ENCODE measurements around the gene BTBD16.

The BTBD16 gene

DNA sequence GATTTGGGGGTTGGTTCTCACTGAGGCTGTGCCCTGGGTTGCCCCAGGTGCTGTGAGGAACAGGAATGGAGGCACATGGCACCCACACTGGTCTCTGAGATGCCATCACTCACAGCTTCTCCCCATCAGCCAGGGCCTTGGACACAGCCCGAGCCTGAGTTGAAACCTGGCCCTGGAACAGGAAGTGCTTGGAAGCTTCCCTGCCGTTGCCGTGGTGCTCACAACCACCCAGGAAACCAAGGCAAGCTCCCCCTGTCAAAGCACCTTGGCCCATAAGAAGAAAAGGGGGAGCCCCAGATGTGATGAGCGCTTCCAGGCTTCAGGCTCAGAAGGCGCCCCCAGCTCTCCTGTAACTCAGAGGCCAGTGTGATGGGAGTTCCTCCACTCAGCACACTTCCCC lies at the start of gene BTBD16:
BTBD16 (plus strand) TSS at position 221 of the 400 bp plus-strand sequence. CDS start 3,786 bp downstream, outside the sequence.
- no peak for DNase-seq

DNA sequence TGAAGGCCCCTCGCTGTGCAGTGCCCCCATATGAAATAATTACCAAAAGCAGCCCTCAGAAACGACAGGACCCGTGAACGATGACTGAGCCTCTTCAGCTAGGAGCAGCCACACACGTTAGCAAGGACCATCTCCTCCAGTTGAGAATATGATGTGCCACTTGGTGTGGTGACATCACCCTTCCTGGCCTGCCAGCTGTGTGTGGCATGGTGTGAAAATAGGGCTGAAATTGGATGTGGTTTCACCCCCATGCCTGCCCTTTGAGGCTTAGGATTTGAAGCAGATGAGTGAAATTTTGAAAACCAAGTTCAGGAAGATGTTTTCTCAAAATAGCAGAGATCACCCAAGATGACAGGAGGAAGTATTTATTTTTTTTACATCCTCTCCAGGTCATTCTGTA lies 49.1 kb upstream of the BTBD16 start:
- no peak for DNase-seq

DNA sequence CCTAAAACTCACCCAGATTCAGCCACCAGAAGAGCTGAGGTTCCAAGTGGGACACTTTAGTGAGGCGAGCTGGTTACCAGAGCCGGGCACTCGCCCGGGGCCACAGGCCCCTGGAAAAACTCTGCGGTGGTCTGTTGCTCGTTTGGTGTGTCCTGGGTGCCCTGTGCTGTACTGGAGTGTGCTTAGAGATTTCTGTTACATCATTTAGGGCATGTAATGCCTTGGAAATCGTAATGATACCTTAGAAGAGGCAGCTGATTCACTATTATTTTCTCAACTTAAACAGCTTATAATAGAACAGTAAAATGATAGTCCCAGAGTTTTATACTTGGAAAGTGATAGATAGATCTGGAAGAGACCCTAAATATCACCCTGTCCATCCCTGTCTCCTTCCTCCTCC lies 48.5 kb upstream of the BTBD16 start:
- DNase-seq: no peak

GRCh38 chr10:122224159-122224558 lies 46.9 kb upstream of the BTBD16 start:
- no peak for DNase-seq

GRCh38 chr10:122225330-122225729 lies 45.8 kb upstream of the BTBD16 start:
- peak; percentile 74 for DNase-seq

GRCh38 chr10:122227754-122228153 lies 43.3 kb upstream of the BTBD16 start:
- DNase-seq: no peak

DNA sequence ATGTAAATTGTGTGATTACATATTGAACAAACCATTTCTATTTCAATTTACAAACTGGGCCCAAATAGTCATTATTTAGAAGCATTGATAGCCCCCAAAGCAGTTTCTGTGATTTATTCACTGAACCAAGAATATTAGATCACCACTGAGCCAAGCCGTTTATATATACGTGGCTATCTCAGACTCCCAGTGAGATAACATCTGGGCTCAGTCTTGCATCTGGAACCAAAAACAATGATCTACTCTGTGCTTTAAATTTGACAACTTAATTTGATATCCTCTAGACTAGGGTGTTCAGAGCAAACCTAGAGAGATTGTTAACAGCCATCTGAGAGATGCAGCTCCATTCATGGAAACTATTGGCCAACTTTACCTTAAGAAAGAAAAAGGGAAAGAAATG lies 41.4 kb upstream of the BTBD16 start:
- DNase-seq: no peak

DNA sequence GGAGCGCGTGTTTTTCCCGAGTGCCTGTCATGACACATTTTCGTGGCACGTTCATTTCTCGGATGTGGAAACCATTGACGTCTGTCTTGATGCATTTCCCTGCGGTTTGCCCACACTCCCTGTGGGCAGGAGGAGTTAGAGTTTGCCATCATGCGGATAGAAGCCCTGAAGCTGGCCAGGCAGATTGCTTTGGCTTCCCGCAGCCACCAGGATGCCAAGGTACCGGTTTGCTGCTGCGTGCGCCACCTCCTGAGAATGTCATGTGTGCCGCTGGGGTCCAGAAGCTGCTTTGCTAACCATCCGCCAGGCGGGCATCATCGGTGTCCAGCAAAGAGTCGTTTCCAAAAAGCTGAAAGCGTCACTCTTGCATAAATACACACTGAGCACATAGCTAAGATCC lies 40.9 kb upstream of the BTBD16 start:
- no peak for DNase-seq

GRCh38 chr10:122232769-122233168 lies 38.3 kb upstream of the BTBD16 start:
- no peak for DNase-seq

DNA sequence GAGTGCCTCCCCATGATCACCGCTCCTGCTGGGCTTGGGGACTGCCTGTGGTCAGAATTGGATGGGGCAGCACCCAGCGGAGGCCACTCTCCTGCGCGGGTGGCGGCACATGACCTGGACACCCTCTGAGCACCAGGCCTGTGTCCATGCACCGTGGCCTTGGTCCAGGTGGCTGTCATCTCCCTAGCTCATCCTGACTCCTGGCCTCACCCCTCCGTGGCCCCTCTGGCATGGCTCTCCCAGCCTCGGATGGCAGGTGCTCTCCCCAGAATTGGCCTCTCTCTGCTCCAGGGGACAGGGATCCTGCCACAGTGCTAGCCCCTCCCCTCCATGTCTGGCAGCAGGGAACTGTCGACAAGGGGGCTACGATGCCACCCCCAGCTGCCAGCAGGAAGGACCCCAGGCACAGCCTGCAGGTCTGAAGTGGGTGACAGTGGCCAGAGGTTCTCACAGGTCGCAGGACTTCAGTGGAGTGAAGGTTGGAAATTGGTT lies 37.2 kb upstream of the BTBD16 start:
- DNase-seq: no peak

DNA sequence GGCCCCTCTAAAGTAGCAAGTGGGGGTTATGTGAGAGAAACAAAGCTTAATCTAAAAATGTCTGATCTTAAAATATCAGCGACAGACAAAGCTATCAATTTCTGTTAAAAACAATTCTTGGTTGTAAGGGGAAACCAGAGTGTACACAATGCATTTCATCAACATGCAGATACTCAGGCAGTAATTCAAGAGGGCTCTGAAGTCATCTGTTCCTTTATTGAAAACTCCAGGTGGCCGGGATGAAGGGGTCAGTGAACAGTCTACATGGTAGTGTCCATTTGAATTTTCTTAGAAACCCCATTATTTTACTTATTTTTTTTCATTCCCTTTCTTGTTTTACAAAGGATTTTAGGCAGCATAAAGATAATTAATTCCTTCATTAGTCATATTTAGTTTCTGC lies 36.7 kb upstream of the BTBD16 start:
- no peak for DNase-seq

- DNase-seq: peak; percentile 2
These were observed 34.3 kb upstream of the BTBD16 start for GRCh38 chr10:122236690-122237306.

GRCh38 chr10:122237331-122237990 lies 33.6 kb upstream of the BTBD16 start:
- DNase-seq: no peak

GRCh38 chr10:122239578-122240257 lies 31.4 kb upstream of the BTBD16 start:
- DNase-seq: no peak

GRCh38 chr10:122240401-122240800 lies 30.7 kb upstream of the BTBD16 start:
- DNase-seq: no peak

GRCh38 chr10:122241836-122242235 lies 29.3 kb upstream of the BTBD16 start:
- DNase-seq: no peak

DNA sequence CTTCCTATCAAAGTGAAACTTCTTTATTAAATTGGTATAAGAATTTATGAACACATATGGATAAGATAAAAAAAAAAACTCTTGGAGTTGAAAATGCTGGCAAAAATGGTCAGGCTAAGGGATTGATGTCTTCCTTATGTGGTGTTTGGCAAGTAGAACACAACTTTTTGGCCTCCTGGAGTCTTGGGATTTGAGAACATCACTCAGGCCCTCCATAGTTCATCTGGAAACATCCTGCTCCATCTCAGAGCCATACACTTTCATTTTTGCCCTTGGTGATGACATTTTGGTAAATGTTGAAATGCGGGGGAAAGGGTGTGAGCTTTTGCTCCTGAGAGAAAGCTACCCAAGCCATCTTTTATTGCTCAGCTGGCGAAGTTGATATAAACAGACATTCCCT lies 27.5 kb upstream of the BTBD16 start:
- DNase-seq: no peak

DNA sequence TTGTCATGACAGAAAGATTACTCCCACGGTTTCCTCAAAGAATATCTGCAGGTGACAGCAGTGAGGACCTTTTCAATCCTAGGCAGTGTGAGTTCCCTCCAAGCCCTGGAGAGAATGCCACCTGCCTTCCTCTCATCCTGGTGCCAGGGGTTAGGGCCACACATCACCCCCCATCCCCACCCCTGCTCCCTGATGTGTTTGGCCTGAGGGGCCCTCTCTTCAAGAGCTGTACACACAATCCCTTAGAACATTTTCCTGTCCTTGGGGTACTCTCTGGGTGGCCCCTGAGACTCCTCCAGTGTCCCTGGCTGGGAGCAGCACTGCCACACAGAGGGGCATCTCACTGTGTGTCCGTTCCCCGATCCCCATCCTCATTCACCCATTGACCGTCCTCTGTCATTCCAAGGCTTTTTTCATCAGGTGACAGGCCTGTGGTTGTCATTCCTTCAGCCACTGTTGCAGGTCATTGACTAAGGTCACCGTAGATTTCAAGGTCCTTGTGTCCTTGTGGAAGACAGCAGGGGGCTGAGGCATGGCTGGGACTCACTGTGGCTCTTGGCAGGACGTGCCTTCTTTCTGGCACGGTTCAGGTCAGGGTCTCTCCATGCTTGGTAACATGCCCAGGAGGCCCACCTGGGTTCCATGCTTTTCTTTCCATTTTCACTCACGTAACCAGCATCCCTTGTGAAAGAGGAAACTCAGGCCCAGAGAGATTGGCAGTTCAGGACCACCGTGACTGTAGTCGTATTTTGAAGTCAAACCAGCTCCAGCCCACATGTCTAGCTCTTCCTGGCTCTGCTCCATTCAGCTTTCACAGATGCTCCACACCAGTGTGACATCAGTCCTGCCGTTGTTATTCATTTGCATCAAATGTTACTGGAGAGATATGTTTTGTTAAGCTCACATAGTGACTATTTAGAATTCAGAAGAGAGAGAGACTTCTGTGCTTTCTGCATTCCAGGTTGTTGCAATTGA lies 26.8 kb upstream of the BTBD16 start:
- no peak for DNase-seq

DNA sequence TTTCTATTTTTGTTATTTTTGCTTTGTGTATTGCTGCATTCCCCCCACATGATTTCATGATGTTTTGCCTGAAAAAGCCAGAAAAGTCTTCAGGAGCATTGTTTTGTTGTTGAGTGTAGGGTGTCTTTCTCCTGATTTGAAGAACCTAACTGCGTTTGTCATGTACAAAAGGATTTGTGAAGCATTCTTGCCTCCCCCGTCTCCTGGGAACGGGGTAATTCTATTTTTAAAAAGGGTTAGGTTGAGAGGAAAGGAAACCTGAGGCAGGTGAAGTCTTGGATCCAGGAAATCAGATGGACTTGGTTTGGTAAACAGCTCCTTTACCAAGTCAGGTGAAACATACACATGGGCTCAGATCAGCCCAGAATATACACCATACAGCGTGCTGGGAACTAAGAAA lies 26.0 kb upstream of the BTBD16 start:
- DNase-seq: no peak

DNA sequence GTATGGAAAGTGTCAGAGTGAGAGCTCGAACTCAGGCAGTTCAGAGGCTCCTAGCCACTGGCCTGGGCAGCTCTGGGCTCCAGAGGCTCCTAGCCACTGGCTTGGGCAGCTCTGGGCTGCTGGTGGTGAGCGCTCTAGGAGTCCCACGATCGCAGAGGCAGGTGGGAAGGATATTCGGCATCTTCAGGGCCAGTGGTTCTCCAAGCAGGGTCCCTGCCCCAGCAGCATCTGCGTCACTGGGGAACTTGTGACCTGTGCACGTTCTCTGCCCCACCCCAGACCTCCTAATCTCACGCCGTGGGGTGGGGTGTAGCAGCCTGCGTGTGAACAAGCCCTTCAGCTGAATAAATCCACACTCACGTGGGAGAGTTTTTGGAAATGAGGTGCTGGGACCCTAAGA lies 25.2 kb upstream of the BTBD16 start:
- DNase-seq: no peak

GRCh38 chr10:122246830-122247520 lies 24.1 kb upstream of the BTBD16 start:
- no peak for DNase-seq

All from NCI-H82 (cell line).